Neural cell (in vitro differentiated cells): ENCODE measurements around the gene COL25A1.

ENCODE experiments used
- CTCF ChIP-seq: fragments of 450-650 bp; IDR thresholded peaks from 2 replicates; pipeline ENCODE4 v1.5.1; 2014; ENCODE audit warnings: antibody characterized with exemption, mild to moderate bottlenecking, moderate library complexity; ENCODE audit not compliant: poor library complexity, severe bottlenecking
- EZH2 ChIP-seq: fragments of 200-600, 300-800 bp; shearing (Covaris generic), sonication (generic); IDR thresholded peaks from 2 replicates; pipeline ENCODE4 v1.6.1; 2014; ENCODE audit warnings: antibody characterized with exemption, low read length, borderline replicate concordance, mild to moderate bottlenecking; ENCODE audit not compliant: insufficient read depth, poor library complexity, severe bottlenecking
- MXI1 ChIP-seq: fragments of 450-650 bp; conservative IDR thresholded peaks from 2 replicates; pipeline ENCODE4 v1.6.1; 2014; ENCODE audit warnings: antibody characterized with exemption, mild to moderate bottlenecking; ENCODE audit not compliant: poor library complexity, severe bottlenecking
- POLR2AphosphoS5 ChIP-seq: IDR thresholded peaks from 2 replicates; pipeline ENCODE4 v1.6.1; 2012
- TAF1 ChIP-seq: IDR thresholded peaks from 2 replicates; pipeline ENCODE4 v1.6.1; 2012; ENCODE audit warnings: low read depth

GRCh38 chr4:109160494-109160893 is 142.0 kb downstream of the COL25A1 start:
- TF ChIP-seq CTCF (no peak), TAF1 (no peak), EZH2 (no peak), POLR2AphosphoS5 (no peak), MXI1 (no peak)
